ENCODE results near the gene VPS4B.

Gene VPS4B

GRCh38 chr18:63427558-63427957 is 5.3 kb upstream of the VPS4B start:
- no peak for DNase-seq

GRCh38 chr18:63422864-63423304 is 608 bp upstream of the VPS4B start:
- no peak for DNase-seq

GRCh38 chr18:63421514-63421913 is 762 bp downstream of the VPS4B start:
- no peak for DNase-seq

GRCh38 chr18:63412953-63413352 is 9.3 kb downstream of the VPS4B start:
- no peak for DNase-seq

GRCh38 chr18:63410792-63411191 is 11.5 kb downstream of the VPS4B start:
- DNase-seq, result no peak

GRCh38 chr18:63409301-63409700 is 13.0 kb downstream of the VPS4B start:
- no peak for DNase-seq

- DNase-seq, result no peak
These were observed 14.5 kb downstream of the VPS4B start for GRCh38 chr18:63407734-63408133.

- DNase-seq, result peak; percentile 1
These were observed 16.3 kb downstream of the VPS4B start for GRCh38 chr18:63405986-63406385.

- DNase-seq, result no peak
These were observed 19.8 kb downstream of the VPS4B start for GRCh38 chr18:63402246-63403162.

GRCh38 chr18:63399300-63399699 is 23.0 kb downstream of the VPS4B start:
- DNase-seq, result no peak

GRCh38 chr18:63397349-63397748 is 24.9 kb downstream of the VPS4B start:
- DNase-seq, result no peak

GRCh38 chr18:63395503-63395902 is 26.8 kb downstream of the VPS4B start:
- DNase-seq, result no peak

- no peak for DNase-seq
These were observed 27.3 kb downstream of the VPS4B start for GRCh38 chr18:63394954-63395353.

- no peak for DNase-seq
These were observed 34.4 kb downstream of the VPS4B start for GRCh38 chr18:63387861-63388260.

- DNase-seq, result no peak
These were observed 39.4 kb downstream of the VPS4B start for GRCh38 chr18:63382843-63383242.

GRCh38 chr18:63379639-63379962 is 42.7 kb downstream of the VPS4B start:
- no peak for DNase-seq

GRCh38 chr18:63378919-63379638 is 43.2 kb downstream of the VPS4B start:
- no peak for DNase-seq

GRCh38 chr18:63377275-63377980 is 44.8 kb downstream of the VPS4B start:
- no peak for DNase-seq

GRCh38 chr18:63376538-63376937 is 45.7 kb downstream of the VPS4B start:
- no peak for DNase-seq

GRCh38 chr18:63374540-63374939 is 47.7 kb downstream of the VPS4B start:
- DNase-seq, result no peak

GRCh38 chr18:63373161-63373560 is 49.1 kb downstream of the VPS4B start:
- no peak for DNase-seq

GRCh38 chr18:63368611-63369010 is 53.7 kb downstream of the VPS4B start:
- no peak for DNase-seq
